Type B pancreatic cell (in vitro differentiated cells): ENCODE data around the gene C2CD4A. TPM values are rescaled to one million over a fixed set of nuclear protein-coding genes. Genes with fewer than 3 reads are reported as not detected.
A peak's percentile ranks its signal among the peaks of the same experiment; 100 is the strongest.

ENCODE experiments used
- DNase-seq: peaks from one replicate; pipeline ENCODE4 v3.0.0; 2021; ENCODE audit warnings: mixed read lengths; ENCODE audit not compliant: unreplicated experiment; ENCODE audit errors: extremely low spot score
- H3K27ac Mint-ChIP-seq: 2 replicates; pipeline ENCODE4 v1.8.0; 2021; ENCODE audit warnings: mild to moderate bottlenecking, mixed read lengths
- H3K27me3 Mint-ChIP-seq: 2 replicates; pipeline ENCODE4 v1.8.0; 2021; ENCODE audit warnings: mixed read lengths
- H3K36me3 Mint-ChIP-seq: 2 replicates; pipeline ENCODE4 v1.8.0; 2021; ENCODE audit warnings: mixed read lengths
- H3K4me1 Mint-ChIP-seq: one replicate; pipeline ENCODE4 v1.8.0; 2021; ENCODE audit warnings: mixed read lengths; ENCODE audit not compliant: unreplicated experiment
- H3K4me3 Mint-ChIP-seq: 2 replicates; pipeline ENCODE4 v1.8.0; 2021; ENCODE audit warnings: mild to moderate bottlenecking, mixed read lengths
- H3K9me3 Mint-ChIP-seq: 2 replicates; pipeline ENCODE4 v1.8.0; 2021; ENCODE audit warnings: mixed read lengths
- long read RNA-seq: library from polyadenylated mRNA; unstranded; transcript quantifications from one replicate; pipeline ENCODE4 v2.0.0, GENCODE V29; 2020
- total RNA-seq: library from RNA; stranded (reverse); gene quantifications from 2 replicates; pipeline ENCODE4 v1.2.1, GENCODE V29; 2021; ENCODE audit warnings: low replicate concordance
- TF ChIP-seq, protein P1 (sequence below): fragments of 200-600 bp; sonication (generic); conservative IDR thresholded peaks from 2 replicates; pipeline ENCODE4 v1.5.0; 2021; ENCODE audit warnings: antibody characterized with exemption, mild to moderate bottlenecking

The C2CD4A gene, protein sequence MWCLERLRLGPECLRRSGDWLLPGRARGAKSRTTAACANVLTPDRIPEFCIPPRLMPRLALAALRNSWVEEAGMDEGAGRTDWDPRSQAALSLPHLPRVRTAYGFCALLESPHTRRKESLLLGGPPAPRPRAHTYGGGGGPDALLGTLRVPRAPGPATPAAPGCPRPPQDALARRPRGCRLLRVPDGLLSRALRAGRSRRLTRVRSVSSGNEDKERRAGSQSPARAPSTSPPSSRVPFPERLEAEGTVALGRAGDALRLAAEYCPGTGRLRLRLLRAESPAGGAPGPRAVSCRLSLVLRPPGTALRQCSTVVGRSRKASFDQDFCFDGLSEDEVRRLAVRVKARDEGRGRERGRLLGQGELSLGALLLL
- total RNA-seq: 1.7 and 2.0 TPM in 2 replicates
- long read RNA-seq: 0 reads

DNA sequence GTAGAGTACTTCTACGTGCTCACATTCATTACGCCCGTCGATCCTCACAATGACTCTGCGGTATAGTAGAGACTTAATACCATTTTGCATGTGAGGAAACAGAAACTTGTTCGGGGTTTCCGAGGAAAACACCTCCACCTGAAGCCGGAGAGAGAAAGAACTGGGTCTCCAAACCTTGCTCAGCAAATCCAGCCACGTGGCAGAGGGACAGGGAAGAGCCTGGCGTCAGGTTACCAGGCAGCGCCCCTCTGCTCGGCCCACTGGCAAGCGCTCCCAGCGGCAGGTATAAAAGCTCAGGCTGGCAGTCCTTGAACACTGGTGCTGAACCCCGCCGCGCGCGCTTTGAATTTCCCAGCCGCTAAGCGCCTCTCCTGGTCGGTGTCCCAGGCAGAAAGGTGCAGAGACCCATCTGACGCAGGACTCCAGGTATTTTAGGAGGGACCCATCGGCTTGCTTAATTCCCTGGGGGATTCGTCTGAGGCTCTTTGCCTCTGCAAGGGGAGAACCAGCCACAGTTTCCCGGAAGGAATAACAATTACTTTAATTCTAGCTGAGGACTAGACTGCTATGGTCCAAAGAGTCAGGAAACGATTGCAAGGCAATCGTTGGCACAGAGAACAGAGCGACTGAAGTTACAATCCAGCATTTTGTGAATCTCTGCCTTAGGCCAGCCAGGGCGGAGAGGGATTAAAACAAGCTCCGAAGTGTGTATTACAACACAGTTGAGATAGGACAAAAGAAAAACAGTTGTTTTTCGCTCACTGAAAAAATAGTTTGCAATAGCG is at the start of gene C2CD4A:
Gene C2CD4A, plus strand, starts transcription at position 315 of the 785 bp plus-strand sequence. CDS start 637 bp downstream, outside the sequence.
- peak within 1 kb of the TSS; percentile 29 for H3K27ac Mint-ChIP-seq
- TF ChIP-seq, protein P1, sequence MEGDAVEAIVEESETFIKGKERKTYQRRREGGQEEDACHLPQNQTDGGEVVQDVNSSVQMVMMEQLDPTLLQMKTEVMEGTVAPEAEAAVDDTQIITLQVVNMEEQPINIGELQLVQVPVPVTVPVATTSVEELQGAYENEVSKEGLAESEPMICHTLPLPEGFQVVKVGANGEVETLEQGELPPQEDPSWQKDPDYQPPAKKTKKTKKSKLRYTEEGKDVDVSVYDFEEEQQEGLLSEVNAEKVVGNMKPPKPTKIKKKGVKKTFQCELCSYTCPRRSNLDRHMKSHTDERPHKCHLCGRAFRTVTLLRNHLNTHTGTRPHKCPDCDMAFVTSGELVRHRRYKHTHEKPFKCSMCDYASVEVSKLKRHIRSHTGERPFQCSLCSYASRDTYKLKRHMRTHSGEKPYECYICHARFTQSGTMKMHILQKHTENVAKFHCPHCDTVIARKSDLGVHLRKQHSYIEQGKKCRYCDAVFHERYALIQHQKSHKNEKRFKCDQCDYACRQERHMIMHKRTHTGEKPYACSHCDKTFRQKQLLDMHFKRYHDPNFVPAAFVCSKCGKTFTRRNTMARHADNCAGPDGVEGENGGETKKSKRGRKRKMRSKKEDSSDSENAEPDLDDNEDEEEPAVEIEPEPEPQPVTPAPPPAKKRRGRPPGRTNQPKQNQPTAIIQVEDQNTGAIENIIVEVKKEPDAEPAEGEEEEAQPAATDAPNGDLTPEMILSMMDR: peak; percentile 47
- H3K27me3 Mint-ChIP-seq: peaks cover 67% of the 10 kb centered on the region
- no peaks in the 10 kb centered on the region for H3K36me3 Mint-ChIP-seq
- peak within 1 kb of the TSS; percentile 88 for H3K4me3 Mint-ChIP-seq
- H3K9me3 Mint-ChIP-seq: no peaks in the 10 kb centered on the region
- peaks cover 5% of the 10 kb centered on the region for H3K4me1 Mint-ChIP-seq
- peak; percentile 76 for DNase-seq

DNA sequence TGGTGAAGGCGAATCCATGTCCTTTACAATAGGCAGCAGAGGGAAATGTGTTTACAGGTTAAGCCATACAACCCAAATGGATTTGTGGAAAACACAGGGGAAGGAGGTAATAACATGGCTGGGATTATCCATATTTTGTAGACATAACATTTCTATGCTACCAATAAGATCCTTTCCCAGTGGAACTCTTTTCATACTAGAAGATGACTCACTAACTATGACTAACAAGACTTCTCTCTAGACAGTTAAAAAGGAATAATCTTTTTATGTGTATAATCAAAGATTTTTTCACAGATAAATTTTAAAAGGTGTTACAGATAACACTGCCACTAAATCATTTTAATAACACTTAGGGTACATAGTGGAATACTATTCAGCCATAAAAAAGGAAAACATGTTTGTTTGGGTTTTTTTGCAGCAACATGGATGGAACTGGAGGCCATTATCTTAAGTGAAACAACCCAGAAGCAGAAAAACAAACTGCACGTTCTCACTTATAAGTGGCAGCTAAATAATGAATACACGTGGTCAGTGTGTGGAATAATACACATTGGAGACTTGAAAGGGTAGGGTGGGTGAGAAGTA is 46.1 kb upstream of the C2CD4A start:
- H3K27ac Mint-ChIP-seq: no peak overlapping the region
- no peak overlapping the region for H3K4me3 Mint-ChIP-seq
- H3K36me3 Mint-ChIP-seq: peaks cover 28% of the 10 kb centered on the region
- no peaks in the 10 kb centered on the region for H3K4me1 Mint-ChIP-seq
- H3K27me3 Mint-ChIP-seq: no peaks in the 10 kb centered on the region
- DNase-seq: no peak
- TF ChIP-seq, protein P1: no peak
- peaks cover 5% of the 10 kb centered on the region for H3K9me3 Mint-ChIP-seq

DNA sequence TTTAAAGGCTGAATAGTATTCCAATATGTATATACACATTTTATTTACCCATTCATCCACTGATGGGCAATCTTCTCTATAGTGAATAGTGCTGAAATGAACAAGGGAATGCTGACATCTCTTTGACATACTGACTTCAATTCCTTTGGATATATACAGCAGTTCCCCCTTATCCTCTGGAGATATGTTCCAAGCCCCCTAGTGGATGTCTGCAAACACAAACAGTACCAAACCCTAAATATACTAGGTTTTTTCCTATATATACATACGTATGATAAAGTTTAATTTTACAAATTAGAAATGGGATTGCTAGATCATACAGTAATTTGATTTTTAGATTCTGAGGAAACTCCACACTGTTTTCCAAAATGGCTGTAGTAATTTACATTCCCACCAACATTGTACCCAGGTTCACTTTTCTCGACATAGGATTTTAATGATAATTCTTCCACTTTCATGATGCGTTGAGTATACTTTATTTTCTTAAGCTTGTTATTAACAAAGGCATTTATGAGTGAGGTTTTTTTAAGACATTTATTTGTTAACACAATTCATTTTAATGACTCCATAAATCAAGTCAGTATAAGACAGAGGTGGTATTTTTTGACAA is 44.7 kb upstream of the C2CD4A start:
- peaks cover 5% of the 10 kb centered on the region for H3K9me3 Mint-ChIP-seq
- DNase-seq: no peak
- no peak overlapping the region for H3K27ac Mint-ChIP-seq
- TF ChIP-seq, protein P1: peak; percentile 73
- no peaks in the 10 kb centered on the region for H3K27me3 Mint-ChIP-seq
- H3K4me3 Mint-ChIP-seq: no peak overlapping the region
- H3K4me1 Mint-ChIP-seq: no peaks in the 10 kb centered on the region
- H3K36me3 Mint-ChIP-seq: peaks cover 23% of the 10 kb centered on the region

DNA sequence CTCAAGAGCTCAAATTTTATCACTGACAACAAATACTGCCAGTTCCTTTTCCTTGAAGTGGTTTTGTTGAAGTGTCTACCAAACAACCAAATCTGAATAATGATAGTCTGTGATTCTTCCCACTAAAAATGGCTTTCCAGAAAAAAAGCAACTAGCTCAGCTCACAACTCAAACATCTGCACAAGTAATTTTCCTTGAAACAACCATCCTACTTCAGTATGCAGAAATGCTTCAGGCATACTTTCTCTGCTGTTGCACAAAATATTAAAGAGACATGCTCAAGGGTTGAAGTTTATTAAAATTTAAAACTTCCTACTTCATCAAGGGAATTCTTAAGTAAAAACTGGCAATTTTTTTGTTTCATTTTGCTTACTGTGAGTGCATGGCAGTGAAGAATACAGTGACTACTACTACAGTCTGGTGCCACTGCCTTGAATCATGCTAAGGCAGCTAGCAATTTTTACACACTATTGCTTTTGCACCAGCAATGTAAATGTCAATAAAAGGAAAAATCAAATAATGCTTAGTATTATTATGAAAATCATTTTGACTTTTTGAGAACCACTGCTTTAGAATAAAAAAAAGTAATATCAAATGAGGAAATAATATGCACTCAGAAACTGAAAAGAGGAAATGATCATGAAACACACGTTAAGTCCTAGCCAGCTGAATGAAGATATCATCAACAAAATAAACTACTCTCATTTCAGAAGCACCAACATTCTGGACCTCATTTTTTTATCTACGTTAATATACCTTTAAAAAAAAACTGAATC is 40.1 kb upstream of the C2CD4A start:
- Mint-ChIP-seq H3K27ac (no peak overlapping the region), H3K4me3 (no peak overlapping the region), H3K36me3 (peaks cover 11% of the 10 kb centered on the region), H3K4me1 (no peaks in the 10 kb centered on the region), H3K27me3 (no peaks in the 10 kb centered on the region), H3K9me3 (no peaks in the 10 kb centered on the region)
- TF ChIP-seq, protein P1: no peak
- no peak for DNase-seq

DNA sequence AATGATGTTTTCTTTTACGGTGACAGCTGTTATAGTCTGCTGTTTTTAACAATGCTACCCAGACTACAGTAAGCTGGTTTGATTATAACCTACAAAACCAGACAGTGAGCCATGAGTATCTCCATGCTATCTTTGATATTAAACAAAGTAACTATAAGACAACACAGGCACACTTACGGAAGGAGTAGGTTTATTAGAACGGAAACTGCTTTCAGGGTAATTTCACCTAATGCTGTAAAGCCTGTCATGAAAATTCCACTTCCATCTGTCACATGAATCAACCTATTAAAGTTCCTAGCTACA is 39.6 kb upstream of the C2CD4A start:
- H3K36me3 Mint-ChIP-seq: peaks cover 5% of the 10 kb centered on the region
- TF ChIP-seq, protein P1: no peak
- no peaks in the 10 kb centered on the region for H3K4me1 Mint-ChIP-seq
- no peaks in the 10 kb centered on the region for H3K9me3 Mint-ChIP-seq
- no peaks in the 10 kb centered on the region for H3K27me3 Mint-ChIP-seq
- H3K4me3 Mint-ChIP-seq: no peak overlapping the region
- no peak for DNase-seq
- no peak overlapping the region for H3K27ac Mint-ChIP-seq
